Esophagus muscularis mucosa (tissue), 4 donors: ENCODE measurements around the gene NFATC4. TPM values are rescaled to one million over a fixed set of nuclear protein-coding genes. Genes with fewer than 3 reads are reported as not detected.

ENCODE experiments used
- DNase-seq: peaks from one replicate; pipeline ENCODE4 v3.0.0-alpha.2; 2017; ENCODE audit errors: extremely low spot score
- H3K27ac ChIP-seq, 4 donors: fragments of 200-600 bp; sonication (generic); replicated peaks in 1 of 4; 1 replicate in 3 of 4; 2 replicates in 1 of 4; pipeline ENCODE4 v1.5.1; 2016 to 2019; ENCODE audit warnings: mild to moderate bottlenecking in 1 of 4
- H3K27me3 ChIP-seq, 4 donors: fragments of 200-600 bp; sonication (generic); one replicate each; pipeline versions ENCODE4 v1.5.1 to v1.6.0; 2016 to 2019
- H3K36me3 ChIP-seq, 4 donors: fragments of 200-600 bp; sonication (generic); one replicate each; pipeline ENCODE4 v1.5.1; 2016 to 2019
- H3K4me1 ChIP-seq, 4 donors: fragments of 200-600 bp; sonication (generic); one replicate each; pipeline ENCODE4 v1.5.1; 2016 to 2019
- H3K4me3 ChIP-seq, 4 donors: fragments of 200-600 bp; sonication (generic); 1 replicate in 2 of 4; 2 replicates in 2 of 4; pipeline ENCODE4 v1.5.1; 2016 to 2019; ENCODE audit warnings: mild to moderate bottlenecking in 4 of 4, moderate library complexity in 1 of 4
- H3K9me3 ChIP-seq, 4 donors: fragments of 200-600 bp; sonication (generic); 1 replicate in 3 of 4; 2 replicates in 1 of 4; pipeline ENCODE4 v1.5.1; 2016 to 2019
- CTCF ChIP-seq, 3 experiments: fragments of 200-600 bp in 2 of 3; fragments of 450-650 bp in 1 of 3; sonication (generic) in 2 of 3; IDR thresholded peaks; one replicate each; pipeline ENCODE4 v1.5.1; 2017 to 2019; ENCODE audit warnings: antibody characterized with exemption in 3 of 3, mild to moderate bottlenecking in 2 of 3, moderate library complexity in 1 of 3
- EP300 ChIP-seq: sonication (generic); formaldehyde crosslinking; IDR thresholded peaks from one replicate; pipeline ENCODE4 v1.6.1; 2017; ENCODE audit warnings: antibody characterized with exemption
- POLR2A ChIP-seq: fragments of 450-650 bp; IDR thresholded peaks from one replicate; pipeline ENCODE4 v1.6.1; 2017; ENCODE audit warnings: antibody characterized with exemption, moderate library complexity, mild to moderate bottlenecking, low read depth
- POLR2AphosphoS5 ChIP-seq, 2 donors: sonication (generic); formaldehyde crosslinking; IDR thresholded peaks; one replicate each; pipeline ENCODE4 v1.6.1; 2017; ENCODE audit warnings: antibody characterized with exemption in 2 of 2
- WGBS: methylation state at CpG from one replicate; pipeline ENCODE4 v1.1.5; 2018; 5-methylcytosine and 5-hydroxymethylcytosine counted together
- intact Hi-C: fragments of 100-400 bp; cut with DNase I; formaldehyde crosslinking; loops from one replicate; pipeline ENCODE4 v1.15.1; 2023
- total RNA-seq, 4 donors: library from RNA; depleted of rRNA; stranded (reverse); fragments of >200 nt; gene quantifications; one replicate each; pipeline versions ENCODE4 v1.1.0 to v1.2.1, GENCODE V29; 2016

The NFATC4 gene
- total RNA-seq, 4 donors from 2014 or later = 38.8 to 65.2 (median 48.3) TPM

- H3K4me1 ChIP-seq = peaks cover 43 to 57% (median 56%) of the 10 kb centered on the region in 4 donors
- intact Hi-C loops = loop anchor here (5.0 kb wide), 1 partner anchor 34 kb away; no protein-coding TSS in a partner anchor
Observed at GRCh38 chr14:24398293-24398652, 30.3 kb downstream of the NFATC4 start.

DNA sequence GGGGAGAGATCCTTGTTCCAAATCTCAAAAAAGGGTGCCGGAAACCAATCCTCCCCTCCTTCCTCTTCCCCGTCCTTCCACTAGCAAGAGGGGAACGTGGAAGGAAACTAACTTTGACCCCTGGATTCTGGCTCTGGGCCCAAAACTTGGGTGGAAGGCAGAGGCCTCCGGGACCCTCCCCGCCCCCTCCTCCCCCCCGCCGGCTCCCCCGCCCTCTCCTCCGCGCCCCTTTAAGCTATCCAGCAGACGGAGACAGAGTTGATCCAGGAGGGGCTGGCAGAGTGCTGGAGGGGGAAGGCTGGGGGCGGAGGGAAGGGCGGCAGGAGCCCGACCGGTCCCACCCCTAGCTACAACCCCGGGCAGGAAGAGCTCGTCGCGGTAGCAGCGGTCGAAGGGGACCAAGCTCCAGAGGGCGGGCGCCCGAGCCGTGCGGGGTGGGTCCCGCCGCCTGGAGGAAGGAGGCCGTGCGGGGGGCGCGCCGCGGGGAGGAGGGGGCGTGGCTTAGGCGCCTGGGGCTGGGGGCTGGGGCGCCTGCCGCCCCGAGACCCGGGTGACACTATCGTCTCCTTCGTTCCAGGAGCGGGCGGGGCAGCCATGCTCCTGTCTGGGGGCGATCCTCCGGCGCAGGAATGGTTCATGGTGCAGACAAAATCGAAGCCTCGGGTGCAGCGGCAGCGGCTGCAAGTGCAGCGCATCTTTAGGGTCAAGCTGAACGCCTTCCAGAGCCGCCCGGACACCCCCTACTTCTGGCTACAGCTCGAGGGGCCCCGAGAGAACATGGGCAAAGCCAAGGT lies 30.9 kb downstream of the NFATC4 start, which contains the start of gene NYNRIN:
Gene NYNRIN, plus strand, starts transcription at position 351 of the 794 bp plus-strand sequence. Its CDS starts 244 bp downstream, at position 595.
- peak within 1 kb of the TSS; percentile 72 to 88 (median 74) for H3K4me3 ChIP-seq
- no peak for DNase-seq
- peak; percentile 44 to 66 for TF ChIP-seq POLR2AphosphoS5 (IDR thresholded peaks at IDR 0.05)
- no peak for TF ChIP-seq EP300
- H3K9me3 ChIP-seq = no peaks in the 10 kb centered on the region
- intact Hi-C loops = loop anchor here (5.0 kb wide), 1 partner anchor 33 kb away; no protein-coding TSS in a partner anchor
- H3K27me3 ChIP-seq = no peaks in the 10 kb centered on the region
- no peaks in the 10 kb centered on the region for H3K36me3 ChIP-seq
- under 1% methylated on average over 45 of the region's 57 CpGs for WGBS
- H3K27ac ChIP-seq = peak within 1 kb of the TSS; percentile 74 to 85 (median 77)
- peaks cover 47 to 63% (median 62%) of the 10 kb centered on the region in 4 donors for H3K4me1 ChIP-seq

More at GRCh38 chr14:24398293-24398652, 30.3 kb downstream of the NFATC4 start:
- H3K4me3 ChIP-seq = peak overlapping the region; percentile 72 to 88 (median 74)
- 2% methylated on average over 5 of the region's 7 CpGs for WGBS
- H3K27me3 ChIP-seq = no peaks in the 10 kb centered on the region
- TF ChIP-seq POLR2A (no peak), EP300 (no peak), CTCF (IDR thresholded peaks at IDR 0.05) (no peak), POLR2AphosphoS5 (IDR thresholded peaks at IDR 0.05) (no peak)
- DNase-seq = no peak
- H3K27ac ChIP-seq = peak overlapping the region; percentile 74 to 85 (median 77)
- no peaks in the 10 kb centered on the region for H3K9me3 ChIP-seq
- no peaks in the 10 kb centered on the region for H3K36me3 ChIP-seq

DNA sequence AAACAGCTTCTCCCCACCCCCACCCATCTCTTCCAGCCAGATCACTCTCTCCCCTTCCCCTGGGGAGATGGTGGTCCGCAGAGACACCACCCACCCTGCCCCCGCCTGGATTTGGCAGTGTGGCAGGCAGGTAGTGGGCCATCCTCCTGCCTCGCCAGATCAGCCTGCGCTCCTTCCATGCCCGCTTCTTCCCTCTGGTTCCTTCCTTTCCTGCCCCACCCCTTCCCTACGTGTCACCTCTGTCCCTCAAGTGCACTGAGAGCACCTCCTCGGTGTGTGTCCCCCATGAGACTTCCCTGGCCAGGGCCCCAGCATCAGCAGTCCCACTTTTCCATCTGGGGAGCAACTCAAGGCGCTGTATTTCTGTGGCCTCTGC lies 31.5 kb downstream of the NFATC4 start:
- no peaks in the 10 kb centered on the region for H3K36me3 ChIP-seq
- intact Hi-C loops = loop anchor here (5.0 kb wide), 1 partner anchor 33 kb away; no protein-coding TSS in a partner anchor
- H3K27me3 ChIP-seq = no peaks in the 10 kb centered on the region
- peak overlapping the region; percentile 72 to 88 (median 74) for H3K4me3 ChIP-seq
- H3K4me1 ChIP-seq = peaks cover 47 to 68% (median 68%) of the 10 kb centered on the region in 4 donors
- 19% methylated on average over 8 of the region's 8 CpGs for WGBS
- DNase-seq = no peak
- no peak for TF ChIP-seq POLR2A
- peak overlapping the region; percentile 74 to 85 (median 77) for H3K27ac ChIP-seq
- H3K9me3 ChIP-seq = no peaks in the 10 kb centered on the region

DNA sequence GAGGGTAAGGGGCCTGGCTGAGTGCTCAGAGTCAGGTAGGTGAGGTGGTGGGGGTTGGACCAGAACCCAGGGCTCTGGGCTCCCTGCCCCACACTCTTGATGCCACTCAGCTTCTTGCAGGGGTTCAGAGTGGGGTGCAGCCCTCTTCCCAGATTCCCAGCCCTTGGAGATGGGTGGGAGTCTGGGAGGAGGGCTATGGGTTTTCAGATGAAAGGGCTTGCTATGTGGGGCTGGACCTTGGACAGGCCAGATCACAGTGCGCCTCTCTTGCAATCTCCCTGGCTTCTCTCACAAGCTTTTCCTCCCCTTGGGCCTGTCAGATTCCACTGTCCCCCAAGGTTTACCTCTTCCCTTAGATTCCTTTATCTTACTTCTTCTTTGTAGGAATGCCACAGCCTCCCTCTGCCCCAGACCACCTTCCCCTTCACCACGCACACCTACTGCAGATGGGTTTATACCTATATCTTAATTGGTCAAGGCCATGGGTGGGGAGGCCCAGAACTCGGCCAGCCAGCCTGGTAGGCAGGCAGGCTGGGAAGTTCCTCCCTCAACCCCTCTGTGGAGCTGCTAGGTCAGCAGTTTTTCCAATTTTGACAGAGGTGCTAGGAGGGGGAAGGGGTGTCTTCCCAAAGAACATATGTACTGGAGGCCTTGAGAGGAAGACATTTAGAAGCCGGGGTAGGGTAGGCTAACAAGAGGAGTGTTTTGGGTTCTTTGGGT lies 32.2 kb downstream of the NFATC4 start:
- H3K4me1 ChIP-seq = peaks cover 47 to 72% (median 71%) of the 10 kb centered on the region in 4 donors
- WGBS = 66% methylated on average over 4 of the region's 4 CpGs
- no peaks in the 10 kb centered on the region for H3K27me3 ChIP-seq
- intact Hi-C loops = loop anchor here (5.0 kb wide), 1 partner anchor 32 kb away; no protein-coding TSS in a partner anchor
- no peaks in the 10 kb centered on the region for H3K36me3 ChIP-seq
- TF ChIP-seq EP300 (no peak), CTCF (IDR thresholded peaks at IDR 0.05) (no peak), POLR2AphosphoS5 (IDR thresholded peaks at IDR 0.05) (no peak), POLR2A (no peak)
- no peaks in the 10 kb centered on the region for H3K9me3 ChIP-seq
- peak overlapping the region; percentile 74 to 85 (median 77) for H3K27ac ChIP-seq
- peak overlapping the region; percentile 72 to 88 (median 74) for H3K4me3 ChIP-seq
- DNase-seq = no peak

- peaks cover 0 to 8% (median 1%) of the 10 kb centered on the region in 4 donors for H3K36me3 ChIP-seq
- TF ChIP-seq POLR2A = no peak
- TF ChIP-seq POLR2AphosphoS5 (IDR thresholded peaks at IDR 0.05) = no peak
- TF ChIP-seq EP300 = no peak
- no peak for TF ChIP-seq CTCF (IDR thresholded peaks at IDR 0.05)
- H3K4me3 ChIP-seq = no peak overlapping the region
- intact Hi-C loops = no loop called here
- H3K27me3 ChIP-seq = no peaks in the 10 kb centered on the region
- H3K27ac ChIP-seq = peak overlapping the region; percentile 12 to 78 (median 62)
- no peaks in the 10 kb centered on the region for H3K9me3 ChIP-seq
- 72% methylated on average over 9 of the region's 9 CpGs for WGBS
- peaks cover 47 to 78% (median 71%) of the 10 kb centered on the region in 4 donors for H3K4me1 ChIP-seq
- DNase-seq = no peak
Observed at GRCh38 chr14:24401810-24402702, 34.1 kb downstream of the NFATC4 start.
